H1 (cell line): ENCODE data around the gene LCP1. TPM values are rescaled to one million over a fixed set of nuclear protein-coding genes. Genes with fewer than 3 reads are reported as not detected.

ENCODE experiments used
- CTCF ChIA-PET: fragments of 300-600 bp; sonication (Branson Sonifier 250); formaldehyde crosslinking; loops from one replicate; lab custom pipeline; 2021; ENCODE audit not compliant: partially characterized antibody; lab: Charles Lee
- POLR2A ChIA-PET: fragments of 300-600 bp; sonication (Branson Sonifier 250); formaldehyde crosslinking; loops from one replicate; lab custom pipeline; 2021; ENCODE audit warnings: inconsistent platforms; ENCODE audit not compliant: partially characterized antibody; lab: Charles Lee
- DNase-seq, 2 experiments: peaks; one replicate each; pipeline versions ENCODE4 v3.0.0 to v3.0.0-alpha.2; 2010 to 2022; ENCODE audit warnings: low spot score in 2 of 2, low read depth in 1 of 2, mixed read lengths in 1 of 2
- FAIRE-seq: peaks from 2 replicates; lab custom pipeline; 2011; peaks lifted over from hg19 to GRCh38; lab: Jason Lieb, UNC
- H2AFZ ChIP-seq: 2 replicates; pipeline ENCODE4 v1.8.1; 2012; ENCODE audit warnings: low read length, inconsistent platforms
- H2AK5ac ChIP-seq: 2 replicates; pipeline ENCODE4 v1.6.1; 2013; ENCODE audit warnings: low read depth, low read length
- H2BK120ac ChIP-seq: replicated peaks from 2 replicates; pipeline ENCODE3; 2013; ENCODE audit warnings: low read depth, low read length, inconsistent platforms
- H2BK12ac ChIP-seq: 2 replicates; pipeline ENCODE4 v1.6.1; 2013; ENCODE audit warnings: low read depth, low read length
- H2BK15ac ChIP-seq: 2 replicates; pipeline ENCODE4 v1.6.1; 2013; ENCODE audit warnings: low read length
- H2BK20ac ChIP-seq: 2 replicates; pipeline ENCODE4 v1.6.1; 2013; ENCODE audit warnings: low read length
- H2BK5ac ChIP-seq: 2 replicates; pipeline ENCODE4 v1.6.1; 2013; ENCODE audit warnings: low read depth, low read length
- H3K14ac ChIP-seq: 2 replicates; pipeline ENCODE4 v1.6.1; 2013; ENCODE audit warnings: inconsistent platforms; ENCODE audit not compliant: insufficient read length
- H3K18ac ChIP-seq: 2 replicates; pipeline ENCODE4 v1.6.1; 2013; ENCODE audit warnings: low read length; ENCODE audit errors: extremely low read depth
- H3K23ac ChIP-seq: 2 replicates; pipeline ENCODE4 v1.6.1; 2013; ENCODE audit warnings: inconsistent platforms; ENCODE audit not compliant: insufficient read length
- H3K23me2 ChIP-seq: 2 replicates; pipeline ENCODE4 v1.6.1; 2013; ENCODE audit warnings: low read depth, low read length
- H3K27ac ChIP-seq: 2 replicates; pipeline ENCODE4 v1.6.1; 2011; ENCODE audit warnings: low read depth, low read length, inconsistent platforms
- H3K27me3 ChIP-seq, 4 experiments: replicated peaks in 1 of 4; 1 replicate in 1 of 4; 2 replicates in 3 of 4; pipeline versions ENCODE4 v1.6.1 to v1.8.1; 2011 to 2013; ENCODE audit warnings: low read length in 3 of 4, mild to moderate bottlenecking in 3 of 4, inconsistent platforms in 2 of 4, mixed read lengths in 2 of 4, moderate library complexity in 1 of 4; ENCODE audit not compliant: control insufficient read depth in 3 of 4, insufficient read depth in 3 of 4; ENCODE audit errors: extremely low read depth in 1 of 4
- H3K36me3 ChIP-seq, 4 experiments: 2 replicates each; pipeline versions ENCODE4 v1.6.1 to v1.8.1; 2011 to 2013; ENCODE audit warnings: mild to moderate bottlenecking in 4 of 4, low read length in 3 of 4, moderate library complexity in 2 of 4, control low read depth in 1 of 4, inconsistent platforms in 1 of 4; ENCODE audit not compliant: insufficient read depth in 4 of 4, control insufficient read depth in 2 of 4
- H3K4ac ChIP-seq: replicated peaks from 2 replicates; pipeline ENCODE3; 2013; ENCODE audit warnings: low read length, low read depth, mixed read lengths, inconsistent platforms; ENCODE audit not compliant: insufficient read length
- H3K4me1 ChIP-seq, 4 experiments: replicated peaks in 1 of 4; 1 replicate in 1 of 4; 2 replicates in 3 of 4; pipeline versions ENCODE4 v1.6.1 to v1.8.1; 2011 to 2013; ENCODE audit warnings: low read length in 3 of 4, inconsistent platforms in 2 of 4, mixed read lengths in 1 of 4; ENCODE audit not compliant: insufficient read depth in 4 of 4, control insufficient read depth in 3 of 4
- H3K4me2 ChIP-seq, 2 experiments: 2 replicates each; pipeline versions ENCODE4 v1.6.1 to v1.8.1; 2011 to 2013; ENCODE audit warnings: low read depth in 2 of 2, low read length in 2 of 2, control low read depth in 1 of 2, inconsistent platforms in 1 of 2, mild to moderate bottlenecking in 1 of 2; ENCODE audit not compliant: insufficient read depth in 1 of 2
- H3K4me3 ChIP-seq, 4 experiments: fragments of 200-600, 300-600 bp in 1 of 4; sonication (generic), shearing (Covaris generic), sonication (Bioruptor Twin) in 1 of 4; 2 replicates each; pipeline versions ENCODE4 v1.5.1 to v1.8.1; 2011 to 2016; ENCODE audit warnings: low read length in 4 of 4, low read depth in 3 of 4, control low read depth in 2 of 4, inconsistent platforms in 2 of 4, mild to moderate bottlenecking in 2 of 4, mixed read lengths in 1 of 4, moderate library complexity in 1 of 4; ENCODE audit not compliant: insufficient read depth in 2 of 4; ENCODE audit errors: extremely low read depth in 1 of 4
- H3K56ac ChIP-seq: replicated peaks from 2 replicates; pipeline ENCODE3; 2013; ENCODE audit warnings: low read depth, mild to moderate bottlenecking, mixed read lengths, low read length, inconsistent platforms; ENCODE audit not compliant: insufficient read length
- H3K79me1 ChIP-seq: 2 replicates; pipeline ENCODE4 v1.6.1; 2013; ENCODE audit warnings: low read depth, low read length, control low read depth
- H3K79me2 ChIP-seq, 2 experiments: 2 replicates each; pipeline versions ENCODE4 v1.6.1 to v1.8.1; 2012 to 2013; ENCODE audit warnings: low read length in 2 of 2, mild to moderate bottlenecking in 2 of 2, inconsistent platforms in 1 of 2; ENCODE audit not compliant: insufficient read depth in 2 of 2, control insufficient read depth in 1 of 2
- H3K9ac ChIP-seq, 4 experiments: replicated peaks in 1 of 4; 1 replicate in 1 of 4; 2 replicates in 3 of 4; pipeline versions ENCODE4 v1.6.1 to v1.8.1; 2011 to 2013; ENCODE audit warnings: low read depth in 3 of 4, low read length in 3 of 4, control low read depth in 2 of 4, mild to moderate bottlenecking in 2 of 4, moderate library complexity in 2 of 4, inconsistent platforms in 1 of 4; ENCODE audit errors: extremely low read depth in 1 of 4
- H3K9me3 ChIP-seq, 2 experiments: 2 replicates each; pipeline versions ENCODE4 v1.6.1 to v1.8.1; 2012 to 2013; ENCODE audit warnings: mild to moderate bottlenecking in 2 of 2, moderate library complexity in 2 of 2, control low read depth in 1 of 2, inconsistent platforms in 1 of 2, low read depth in 1 of 2, low read length in 1 of 2, mixed read lengths in 1 of 2; ENCODE audit not compliant: insufficient read depth in 2 of 2
- H4K20me1 ChIP-seq, 2 experiments: replicated peaks in 1 of 2; 2 replicates each; pipeline versions ENCODE3 to v1.8.1; 2011 to 2013; ENCODE audit warnings: inconsistent platforms in 2 of 2, low read length in 2 of 2, mild to moderate bottlenecking in 1 of 2; ENCODE audit not compliant: insufficient read depth in 2 of 2, control insufficient read depth in 1 of 2
- H4K5ac ChIP-seq: 2 replicates; pipeline ENCODE4 v1.6.1; 2013; ENCODE audit warnings: low read length, low read depth, mixed read lengths, inconsistent platforms; ENCODE audit not compliant: insufficient read length
- H4K8ac ChIP-seq: 2 replicates; pipeline ENCODE4 v1.8.0; 2013; ENCODE audit warnings: mild to moderate bottlenecking, moderate library complexity, low read length, inconsistent platforms; ENCODE audit not compliant: insufficient read depth; ENCODE audit errors: extremely low read depth
- H4K91ac ChIP-seq: replicated peaks from 2 replicates; pipeline ENCODE3; 2013; ENCODE audit warnings: low read length, mixed read lengths, inconsistent platforms; ENCODE audit not compliant: insufficient read length
- CBX5 ChIP-seq: fragments of 300-800, 300-1000 bp; sonication (generic); IDR thresholded peaks from 2 replicates; pipeline ENCODE4 v1.7.1; 2016; ENCODE audit warnings: antibody characterized with exemption, low read length, low read depth
- CEBPB ChIP-seq: IDR thresholded peaks from 2 replicates; pipeline ENCODE4 v1.6.1; 2012; ENCODE audit warnings: low read depth, low read length
- E2F6 ChIP-seq: IDR thresholded peaks from 2 replicates; pipeline ENCODE4 v1.6.1; 2012; ENCODE audit warnings: inconsistent platforms
- GABPA ChIP-seq: IDR thresholded peaks from 2 replicates; pipeline ENCODE4 v1.6.1; 2011; ENCODE audit warnings: mild to moderate bottlenecking, low read length, moderate library complexity, borderline replicate concordance; ENCODE audit not compliant: insufficient read depth
- JUN ChIP-seq: IDR thresholded peaks from 2 replicates; pipeline ENCODE4 v1.6.1; 2011; ENCODE audit warnings: low read depth, mild to moderate bottlenecking, improper control_type of control experiment, low read length
- JUND ChIP-seq: IDR thresholded peaks from 2 replicates; pipeline ENCODE4 v1.6.1; 2011; ENCODE audit warnings: mild to moderate bottlenecking, improper control_type of control experiment, low read length
- KDM1A ChIP-seq: fragments of 200-600, 300-600 bp; sonication (generic); IDR thresholded peaks from 2 replicates; pipeline ENCODE4 v1.7.1; 2016; ENCODE audit warnings: mild to moderate bottlenecking, low read length, borderline replicate concordance
- NANOG ChIP-seq: IDR thresholded peaks from 2 replicates; pipeline ENCODE4 v1.6.1; 2011; ENCODE audit warnings: low read length, low read depth, mild to moderate bottlenecking, inconsistent platforms; ENCODE audit not compliant: insufficient read depth, poor library complexity, severe bottlenecking
- RAD21 ChIP-seq, 2 experiments: IDR thresholded peaks in 1 of 2; conservative IDR thresholded peaks in 1 of 2; 2 replicates each; pipeline ENCODE4 v1.6.1; 2011; ENCODE audit warnings: low read depth in 2 of 2, low read length in 2 of 2, improper control_type of control experiment in 1 of 2, inconsistent platforms in 1 of 2, mild to moderate bottlenecking in 1 of 2, moderate library complexity in 1 of 2
- SIX5 ChIP-seq: IDR thresholded peaks from 2 replicates; pipeline ENCODE4 v1.6.1; 2011; ENCODE audit warnings: mild to moderate bottlenecking, low read depth, low read length
- TBP ChIP-seq: IDR thresholded peaks from 2 replicates; pipeline ENCODE4 v1.6.1; 2011; ENCODE audit warnings: low read depth, low read length, improper control_type of control experiment
- YY1 ChIP-seq: IDR thresholded peaks from 2 replicates; pipeline ENCODE4 v1.6.1; 2011; ENCODE audit warnings: low read depth, mild to moderate bottlenecking, low read length
- WGBS, 2 experiments: shearing (Covaris generic) in 1 of 2; methylation state at CpG; one replicate each; pipeline versions ENCODE4 v1.1.6 to v1.1.7; 2013 to 2015; ENCODE audit warnings: low lambda C conversion rate in 2 of 2, mixed read lengths in 2 of 2, inconsistent platforms in 1 of 2, low coverage in 1 of 2, missing lambda C conversion rate in 1 of 2; ENCODE audit not compliant: insufficient replicate concordance in 2 of 2, insufficient coverage in 1 of 2, insufficient read length in 1 of 2; ENCODE audit errors: extremely low coverage in 1 of 2, missing lambda C conversion rate in 1 of 2; 5-methylcytosine and 5-hydroxymethylcytosine counted together
- polyA plus RNA-seq, 7 experiments: library from polyadenylated mRNA; depleted of rRNA in 3 of 7; stranded (reverse) in 5 of 7; unstranded in 2 of 7; fragments of >200 nt in 5 of 7; fragments of 200-250 nt in 2 of 7; gene quantifications; 1 replicate in 5 of 7; 2 replicates in 1 of 7; 4 replicates in 1 of 7; pipeline versions ENCODE4 v1.2.1 to v1.2.3, GENCODE V29; 2011 to 2013; ENCODE audit warnings: missing spikeins in 2 of 7, mixed read lengths in 2 of 7
- total RNA-seq: library from RNA; stranded (reverse); fragmentation: NEBNext Ultra II Directional; extraction: Animal tissue kit (Norgen Biotek cat#: 25700); gene quantifications from 2 replicates; pipeline ENCODE4 v1.2.1, GENCODE V29; 2021
- TF ChIP-seq, protein P1 (sequence below): IDR thresholded peaks from 2 replicates; pipeline ENCODE4 v1.6.1; 2011; ENCODE audit warnings: low read depth, mild to moderate bottlenecking, low read length; ENCODE audit not compliant: insufficient read depth

Gene LCP1
- total and polyA plus RNA-seq, 2 of the 8 experiments (the other 6 are each of a cell fraction or from before 2014, with no cell fraction given) = 0.65 to 4.3 TPM

GRCh38 chr13:46206143-46206542, 24.2 kb upstream of the LCP1 start:
- no peak overlapping the region for H3K14ac ChIP-seq
- CTCF ChIA-PET = no interaction called here
- WGBS, 2 experiments = 100% methylated on average over 1 of the region's 1 CpG; no CpG with 5 or more reads in 1 of the 2 experiments
- TF ChIP-seq GABPA = no peak
- no peak for TF ChIP-seq SIX5
- no peak for TF ChIP-seq KDM1A
- no peak for TF ChIP-seq YY1
- no peak for TF ChIP-seq E2F6
- no peak for TF ChIP-seq JUND
- TF ChIP-seq TBP = no peak
- TF ChIP-seq, protein P1, sequence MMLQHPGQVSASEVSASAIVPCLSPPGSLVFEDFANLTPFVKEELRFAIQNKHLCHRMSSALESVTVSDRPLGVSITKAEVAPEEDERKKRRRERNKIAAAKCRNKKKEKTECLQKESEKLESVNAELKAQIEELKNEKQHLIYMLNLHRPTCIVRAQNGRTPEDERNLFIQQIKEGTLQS = no peak
- no peak for TF ChIP-seq NANOG
- no peak for TF ChIP-seq CEBPB
- TF ChIP-seq CBX5 = no peak
- TF ChIP-seq JUN = no peak
- TF ChIP-seq RAD21 (IDR thresholded peaks at IDR 0.05 in 1 of 2, conservative IDR thresholded peaks at IDR 0.05 in 1 of 2; ENCODE audit: low read depth in 2 of 2, low read length in 2 of 2) = no peak

More at GRCh38 chr13:46206143-46206542, 24.2 kb upstream of the LCP1 start:
- Histone ChIP-seq H2AFZ (no peak overlapping the region), H3K4me2 (no peak overlapping the region), H4K91ac (no peak overlapping the region), H3K4me1 (peaks cover 0 to 5% (median 4%) of the 10 kb centered on the region in 4 experiments; a peak in 2 of 7 replicates), H3K9ac (no peak overlapping the region), H2BK15ac (no peak overlapping the region), H3K27ac (no peak overlapping the region), H4K20me1 (no peaks in the 10 kb centered on the region), H2BK20ac (no peak overlapping the region), H3K4me3 (no peak overlapping the region), H3K18ac (no peak overlapping the region), H3K79me1 (no peaks in the 10 kb centered on the region), H3K4ac (no peak overlapping the region), H2BK120ac (no peak overlapping the region), H3K79me2 (no peaks in the 10 kb centered on the region), H4K8ac (no peak overlapping the region), H3K23me2 (0 out of 2 replicates have a peak, but pooled peaks cover 1% of the 10 kb centered on the region), H2BK5ac (no peak overlapping the region), H2AK5ac (no peak overlapping the region), H3K27me3 (peaks cover 0 to under 1% (median 0%) of the 10 kb centered on the region in 4 experiments; a peak in 3 of 7 replicates), H3K56ac (no peak overlapping the region), H3K9me3 (no peaks in the 10 kb centered on the region), H3K36me3 (no peaks in the 10 kb centered on the region), H3K23ac (no peak overlapping the region), H4K5ac (no peak overlapping the region), H2BK12ac (no peak overlapping the region)
- DNase-seq (no peak), FAIRE-seq (no peak)
- POLR2A ChIA-PET = no interaction called here
